ENCODE results near the gene SPTBN5.

The SPTBN5 gene

GRCh38 chr15:41892621-41893421, 1.0 kb downstream of the SPTBN5 start:
- 53% methylated on average over 17 of the region's 22 CpGs for WGBS (ENCODE audit: insufficient coverage)
- no peak overlapping the region for H3K4me3 ChIP-seq (ENCODE audit: control insufficient read depth in 1 of 7, extremely low read depth in 1 of 7, insufficient read depth in 4 of 7, low read depth in 2 of 7, low read length in 6 of 7)
- no peaks in the 10 kb centered on the region for H3K27me3 ChIP-seq (replicated peaks in 2 of 5; ENCODE audit: control insufficient read depth in 4 of 5, insufficient read depth in 5 of 5, low read length in 4 of 5)
- H3K9me3 ChIP-seq (ENCODE audit: control extremely low read depth in 1 of 5, control insufficient read depth in 4 of 5, insufficient read depth in 2 of 5, low read depth in 1 of 5, low read length in 4 of 5): no peaks in the 10 kb centered on the region
- H3K27ac ChIP-seq (ENCODE audit: insufficient read depth in 1 of 2, low read depth in 1 of 2, low read length in 2 of 2, poor library complexity in 1 of 2, severe bottlenecking in 2 of 2): no peak overlapping the region
- H3K4me1 ChIP-seq (ENCODE audit: control extremely low read depth in 1 of 4, control insufficient read depth in 4 of 4, insufficient read depth in 4 of 4, low read length in 3 of 4): peaks cover 0 to 33% (median 27%) of the 10 kb centered on the region in 4 experiments
- ChIA-PET CTCF (interaction anchor here (1.1 to 2.2 kb wide), 8 partner anchors 9 to 82 kb away, joined by 3 to 15 read pairs (median 4); no protein-coding TSS in a partner anchor), POLR2A (no interaction called here)
- peak in 2 of 3 donors; percentile 40 for DNase-seq
- H3K36me3 ChIP-seq (ENCODE audit: control insufficient read depth in 4 of 4, insufficient read depth in 4 of 4, low read length in 3 of 4): no peaks in the 10 kb centered on the region

DNA sequence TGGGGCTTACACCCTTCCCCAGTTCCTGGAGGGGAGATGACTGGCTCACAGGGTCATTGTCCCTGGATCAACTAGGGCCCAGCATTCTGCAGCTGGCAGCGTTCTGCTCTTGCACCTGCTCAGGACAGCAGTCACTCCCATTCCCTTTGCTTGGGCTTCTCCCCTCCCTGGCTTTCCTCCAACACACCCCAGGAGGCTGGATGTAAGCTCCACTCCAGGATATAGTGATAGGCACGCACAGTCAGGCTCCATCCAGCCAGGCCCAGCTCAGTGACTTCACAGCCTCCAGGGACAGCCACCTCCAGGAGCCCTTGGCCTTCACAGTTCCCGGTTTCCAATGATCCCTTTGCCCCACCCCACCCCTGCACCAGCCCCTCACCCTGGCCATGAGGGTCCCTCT, 1.9 kb downstream of the SPTBN5 start:
- 100% methylated on average over 3 of the region's 3 CpGs for WGBS (ENCODE audit: insufficient coverage)
- CTCF ChIA-PET: interaction anchor here (1.3 to 2.2 kb wide), 6 partner anchors 8 to 81 kb away, joined by 4 to 15 read pairs (median 6); no protein-coding TSS in a partner anchor

GRCh38 chr15:41891226-41891625, 2.6 kb downstream of the SPTBN5 start:
- Histone ChIP-seq H3K4me1 (ENCODE audit: control extremely low read depth in 1 of 4, control insufficient read depth in 4 of 4, insufficient read depth in 4 of 4, low read length in 3 of 4) (peaks cover 0 to 33% (median 27%) of the 10 kb centered on the region in 4 experiments), H3K4me3 (ENCODE audit: control insufficient read depth in 1 of 7, extremely low read depth in 1 of 7, insufficient read depth in 4 of 7, low read depth in 2 of 7, low read length in 6 of 7) (no peak overlapping the region), H3K27me3 (replicated peaks in 2 of 5; ENCODE audit: control insufficient read depth in 4 of 5, insufficient read depth in 5 of 5, low read length in 4 of 5) (no peaks in the 10 kb centered on the region), H3K36me3 (ENCODE audit: control insufficient read depth in 4 of 4, insufficient read depth in 4 of 4, low read length in 3 of 4) (no peaks in the 10 kb centered on the region), H3K27ac (ENCODE audit: insufficient read depth in 1 of 2, low read depth in 1 of 2, low read length in 2 of 2, poor library complexity in 1 of 2, severe bottlenecking in 2 of 2) (no peak overlapping the region), H3K9me3 (ENCODE audit: control extremely low read depth in 1 of 5, control insufficient read depth in 4 of 5, insufficient read depth in 2 of 5, low read depth in 1 of 5, low read length in 4 of 5) (no peaks in the 10 kb centered on the region)
- WGBS (ENCODE audit: insufficient coverage): 94% methylated on average over 5 of the region's 6 CpGs
- ChIA-PET CTCF (interaction anchor here (1.1 to 2.2 kb wide), 2 partner anchors 13 to 17 kb away, joined by 4 to 15 read pairs; no protein-coding TSS in a partner anchor), POLR2A (no interaction called here)
- DNase-seq: no peak

More for the DNA sequence above, 1.9 kb downstream of the SPTBN5 start:
- Histone ChIP-seq H3K27ac (ENCODE audit: insufficient read depth in 1 of 2, low read depth in 1 of 2, low read length in 2 of 2, poor library complexity in 1 of 2, severe bottlenecking in 2 of 2) (no peak overlapping the region), H3K36me3 (ENCODE audit: control insufficient read depth in 4 of 4, insufficient read depth in 4 of 4, low read length in 3 of 4) (no peaks in the 10 kb centered on the region), H3K27me3 (replicated peaks in 2 of 5; ENCODE audit: control insufficient read depth in 4 of 5, insufficient read depth in 5 of 5, low read length in 4 of 5) (no peaks in the 10 kb centered on the region), H3K4me3 (ENCODE audit: control insufficient read depth in 1 of 7, extremely low read depth in 1 of 7, insufficient read depth in 4 of 7, low read depth in 2 of 7, low read length in 6 of 7) (no peak overlapping the region), H3K9me3 (ENCODE audit: control extremely low read depth in 1 of 5, control insufficient read depth in 4 of 5, insufficient read depth in 2 of 5, low read depth in 1 of 5, low read length in 4 of 5) (no peaks in the 10 kb centered on the region), H3K4me1 (ENCODE audit: control extremely low read depth in 1 of 4, control insufficient read depth in 4 of 4, insufficient read depth in 4 of 4, low read length in 3 of 4) (peaks cover 0 to 33% (median 27%) of the 10 kb centered on the region in 4 experiments)
- no peak for DNase-seq
- POLR2A ChIA-PET: no interaction called here

DNA sequence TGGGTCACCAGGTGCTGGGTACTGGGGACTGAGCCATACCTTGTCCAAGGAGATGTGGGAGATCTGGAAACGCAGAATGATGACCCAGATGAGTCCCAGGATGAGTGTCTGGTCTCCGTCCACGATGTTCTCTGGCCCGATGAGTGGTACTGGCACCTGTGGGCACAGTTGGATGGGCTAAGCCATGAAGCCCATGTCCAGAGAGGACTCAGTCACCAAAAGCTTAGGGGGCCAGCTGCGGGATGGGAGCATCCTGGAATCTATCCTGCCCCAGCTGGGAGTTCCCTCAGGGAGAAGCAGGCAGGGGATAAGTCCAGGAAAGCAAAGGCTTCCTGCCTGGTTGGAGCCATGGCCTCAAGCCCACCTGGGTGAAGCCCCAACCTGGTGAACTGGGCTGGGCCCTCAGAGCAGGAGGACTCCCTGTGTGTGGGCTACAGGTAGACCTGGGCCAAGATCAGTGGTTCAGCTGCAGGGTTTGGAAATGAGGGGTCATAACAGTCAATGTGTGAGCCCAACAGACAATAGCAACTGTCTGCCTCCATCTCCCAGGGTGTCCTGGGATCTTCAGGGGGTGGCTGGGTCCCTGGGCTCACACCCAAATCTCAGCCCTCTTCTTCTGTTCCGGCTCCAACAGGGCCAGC, 3.7 kb downstream of the SPTBN5 start:
- Histone ChIP-seq H3K27ac (ENCODE audit: insufficient read depth in 1 of 2, low read depth in 1 of 2, low read length in 2 of 2, poor library complexity in 1 of 2, severe bottlenecking in 2 of 2) (no peak overlapping the region), H3K4me1 (ENCODE audit: control extremely low read depth in 1 of 4, control insufficient read depth in 4 of 4, insufficient read depth in 4 of 4, low read length in 3 of 4) (peaks cover 0 to 30% (median 25%) of the 10 kb centered on the region in 4 experiments), H3K36me3 (ENCODE audit: control insufficient read depth in 4 of 4, insufficient read depth in 4 of 4, low read length in 3 of 4) (no peaks in the 10 kb centered on the region), H3K27me3 (replicated peaks in 2 of 5; ENCODE audit: control insufficient read depth in 4 of 5, insufficient read depth in 5 of 5, low read length in 4 of 5) (no peaks in the 10 kb centered on the region), H3K4me3 (ENCODE audit: control insufficient read depth in 1 of 7, extremely low read depth in 1 of 7, insufficient read depth in 4 of 7, low read depth in 2 of 7, low read length in 6 of 7) (no peak overlapping the region), H3K9me3 (ENCODE audit: control extremely low read depth in 1 of 5, control insufficient read depth in 4 of 5, insufficient read depth in 2 of 5, low read depth in 1 of 5, low read length in 4 of 5) (no peaks in the 10 kb centered on the region)
- ChIA-PET POLR2A (no interaction called here), CTCF (interaction anchor here (1.1 kb wide), 1 partner anchor 18 kb away, joined by 4 read pairs; no protein-coding TSS in a partner anchor)
- 94% methylated on average over 6 of the region's 6 CpGs for WGBS (ENCODE audit: insufficient coverage)
- DNase-seq: no peak

DNA sequence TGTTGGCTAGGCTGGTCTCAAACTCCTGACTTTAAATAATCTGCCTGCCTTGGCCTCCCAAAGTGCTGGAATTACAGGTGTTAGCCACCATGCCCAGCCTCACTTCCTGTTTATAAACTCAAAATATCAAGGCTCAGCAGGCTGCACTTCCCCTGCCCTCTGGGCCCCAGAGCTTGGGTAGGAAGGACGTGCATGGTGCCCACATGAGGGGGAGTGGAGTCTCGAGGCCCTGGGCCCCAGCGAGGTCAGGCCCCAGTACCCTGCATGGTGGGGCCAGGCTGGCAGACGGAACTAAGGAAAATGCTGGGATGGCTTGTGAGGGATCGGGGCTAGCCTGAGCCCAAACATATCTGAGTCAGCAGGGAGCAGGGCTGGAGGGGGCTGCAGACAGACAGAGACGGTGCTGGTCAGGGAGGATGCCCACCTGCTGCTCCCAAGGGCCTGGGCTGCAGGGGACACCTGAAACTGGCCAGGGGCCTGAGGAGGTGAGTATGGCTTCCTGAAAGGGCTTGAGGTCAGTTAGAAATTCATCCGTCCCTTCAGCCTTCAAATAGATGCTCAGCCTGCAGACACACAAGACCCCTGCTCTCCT, 5.1 kb downstream of the SPTBN5 start:
- peak in 2 of 3 donors; percentile 25 to 27 for DNase-seq
- WGBS (ENCODE audit: insufficient coverage): 54% methylated on average over 4 of the region's 7 CpGs
- Histone ChIP-seq H3K9me3 (ENCODE audit: control extremely low read depth in 1 of 5, control insufficient read depth in 4 of 5, insufficient read depth in 2 of 5, low read depth in 1 of 5, low read length in 4 of 5) (no peaks in the 10 kb centered on the region), H3K27ac (ENCODE audit: insufficient read depth in 1 of 2, low read depth in 1 of 2, low read length in 2 of 2, poor library complexity in 1 of 2, severe bottlenecking in 2 of 2) (no peak overlapping the region), H3K4me1 (ENCODE audit: control extremely low read depth in 1 of 4, control insufficient read depth in 4 of 4, insufficient read depth in 4 of 4, low read length in 3 of 4) (peaks cover 0 to 16% (median 11%) of the 10 kb centered on the region in 4 experiments), H3K27me3 (replicated peaks in 2 of 5; ENCODE audit: control insufficient read depth in 4 of 5, insufficient read depth in 5 of 5, low read length in 4 of 5) (no peaks in the 10 kb centered on the region), H3K4me3 (ENCODE audit: control insufficient read depth in 1 of 7, extremely low read depth in 1 of 7, insufficient read depth in 4 of 7, low read depth in 2 of 7, low read length in 6 of 7) (no peak overlapping the region), H3K36me3 (ENCODE audit: control insufficient read depth in 4 of 4, insufficient read depth in 4 of 4, low read length in 3 of 4) (no peaks in the 10 kb centered on the region)
- CTCF ChIA-PET: no interaction called here
- POLR2A ChIA-PET: no interaction called here

- DNase-seq: no peak
- H3K9me3 ChIP-seq (ENCODE audit: control extremely low read depth in 1 of 5, control insufficient read depth in 4 of 5, insufficient read depth in 2 of 5, low read depth in 1 of 5, low read length in 4 of 5): no peaks in the 10 kb centered on the region
- no peaks in the 10 kb centered on the region for H3K36me3 ChIP-seq (ENCODE audit: control insufficient read depth in 4 of 4, insufficient read depth in 4 of 4, low read length in 3 of 4)
- ChIA-PET POLR2A (no interaction called here), CTCF (interaction anchor here (1.8 kb wide), 1 partner anchor 11 kb away, joined by 5 read pairs; no protein-coding TSS in a partner anchor)
- H3K27me3 ChIP-seq (replicated peaks in 2 of 5; ENCODE audit: control insufficient read depth in 4 of 5, insufficient read depth in 5 of 5, low read length in 4 of 5): no peaks in the 10 kb centered on the region
- WGBS (ENCODE audit: insufficient coverage): 94% methylated on average over 8 of the region's 9 CpGs
- no peak overlapping the region for H3K4me3 ChIP-seq (ENCODE audit: control insufficient read depth in 1 of 7, extremely low read depth in 1 of 7, insufficient read depth in 4 of 7, low read depth in 2 of 7, low read length in 6 of 7)
- no peak overlapping the region for H3K27ac ChIP-seq (ENCODE audit: insufficient read depth in 1 of 2, low read depth in 1 of 2, low read length in 2 of 2, poor library complexity in 1 of 2, severe bottlenecking in 2 of 2)
- peaks cover 0 to 14% (median 13%) of the 10 kb centered on the region in 4 experiments for H3K4me1 ChIP-seq (ENCODE audit: control extremely low read depth in 1 of 4, control insufficient read depth in 4 of 4, insufficient read depth in 4 of 4, low read length in 3 of 4)
These were observed 6.0 kb downstream of the SPTBN5 start for GRCh38 chr15:41887893-41888292.

Data from common myeloid progenitor, CD34-positive (primary cell).